Mucosa of stomach (tissue), 1 donor: Measurements from ENCODE around the gene RANBP6.
"Not testable (repeated sequence)": the region's sequence is repeated elsewhere in the genome, so short reads cannot be mapped to it uniquely, and the experiment has no call there.

Source experiments
- H3K27me3 ChIP-seq: one replicate; pipeline ENCODE4 v1.7.0; 2013; ENCODE audit warnings: mild to moderate bottlenecking, low read length; ENCODE audit not compliant: control insufficient read depth, insufficient read depth
- H3K36me3 ChIP-seq: one replicate; pipeline ENCODE4 v1.7.0; 2013; ENCODE audit warnings: low read length; ENCODE audit not compliant: control insufficient read depth, insufficient read depth
- H3K4me1 ChIP-seq: one replicate; pipeline ENCODE4 v1.7.0; 2013; ENCODE audit warnings: mild to moderate bottlenecking, low read length; ENCODE audit not compliant: control insufficient read depth, insufficient read depth
- H3K4me3 ChIP-seq: one replicate; pipeline ENCODE4 v1.7.0; 2013; ENCODE audit warnings: low read length
- H3K9ac ChIP-seq: one replicate; pipeline ENCODE4 v1.7.0; 2013; ENCODE audit warnings: mild to moderate bottlenecking, low read length, moderate library complexity
- H3K9me3 ChIP-seq: one replicate; pipeline ENCODE4 v1.7.0; 2013; ENCODE audit warnings: mild to moderate bottlenecking, low read length, moderate library complexity; ENCODE audit not compliant: control insufficient read depth
- donor health status: Pancreatic carcinoma.

The RANBP6 gene

GRCh38 chr9:6015278-6016157, at the start of gene RANBP6:
RANBP6 (minus strand) TSS chr9:6015624; CDS start chr9:6015607, 17 bp downstream.
- Histone ChIP-seq H3K4me3 (peak within 1 kb of the TSS; percentile 78), H3K9me3 (no peaks in the 10 kb centered on the region), H3K27me3 (no peaks in the 10 kb centered on the region), H3K36me3 (no peaks in the 10 kb centered on the region), H3K9ac (peak within 1 kb of the TSS; percentile 67), H3K4me1 (peaks cover 9% of the 10 kb centered on the region)

GRCh38 chr9:6063146-6063545, 47.7 kb upstream of the RANBP6 start:
- H3K9me3 ChIP-seq, H3K36me3 ChIP-seq, H3K9ac ChIP-seq, H3K4me1 ChIP-seq, H3K27me3 ChIP-seq, H3K4me3 ChIP-seq: not testable (repeated sequence)

GRCh38 chr9:6055666-6056065, 40.2 kb upstream of the RANBP6 start:
- Histone ChIP-seq H3K9ac (no peak overlapping the region), H3K27me3 (no peaks in the 10 kb centered on the region), H3K4me3 (no peak overlapping the region), H3K4me1 (no peaks in the 10 kb centered on the region), H3K9me3 (no peaks in the 10 kb centered on the region), H3K36me3 (no peaks in the 10 kb centered on the region)

- H3K4me1 ChIP-seq: no peaks in the 10 kb centered on the region
- H3K9ac ChIP-seq: no peak overlapping the region
- H3K27me3 ChIP-seq: no peaks in the 10 kb centered on the region
- H3K9me3 ChIP-seq: no peaks in the 10 kb centered on the region
- no peaks in the 10 kb centered on the region for H3K36me3 ChIP-seq
- H3K4me3 ChIP-seq: no peak overlapping the region
Measured at GRCh38 chr9:6055216-6055615, 39.8 kb upstream of the RANBP6 start.

GRCh38 chr9:6054280-6055099, 39.1 kb upstream of the RANBP6 start:
- no peak overlapping the region for H3K9ac ChIP-seq
- no peaks in the 10 kb centered on the region for H3K36me3 ChIP-seq
- no peaks in the 10 kb centered on the region for H3K4me1 ChIP-seq
- H3K9me3 ChIP-seq: no peaks in the 10 kb centered on the region
- no peaks in the 10 kb centered on the region for H3K27me3 ChIP-seq
- no peak overlapping the region for H3K4me3 ChIP-seq

GRCh38 chr9:6052293-6052919, 37.0 kb upstream of the RANBP6 start:
- H3K9ac ChIP-seq: no peak overlapping the region
- no peaks in the 10 kb centered on the region for H3K36me3 ChIP-seq
- H3K4me3 ChIP-seq: no peak overlapping the region
- H3K4me1 ChIP-seq: no peaks in the 10 kb centered on the region
- no peaks in the 10 kb centered on the region for H3K9me3 ChIP-seq
- no peaks in the 10 kb centered on the region for H3K27me3 ChIP-seq

GRCh38 chr9:6051511-6051950, 36.1 kb upstream of the RANBP6 start:
- Histone ChIP-seq H3K4me1 (no peaks in the 10 kb centered on the region), H3K27me3 (no peaks in the 10 kb centered on the region), H3K9ac (no peak overlapping the region), H3K9me3 (no peaks in the 10 kb centered on the region), H3K36me3 (no peaks in the 10 kb centered on the region), H3K4me3 (no peak overlapping the region)

- H3K9me3 ChIP-seq: no peaks in the 10 kb centered on the region
- no peaks in the 10 kb centered on the region for H3K4me1 ChIP-seq
- no peak overlapping the region for H3K9ac ChIP-seq
- no peaks in the 10 kb centered on the region for H3K36me3 ChIP-seq
- H3K27me3 ChIP-seq: no peaks in the 10 kb centered on the region
- H3K4me3 ChIP-seq: no peak overlapping the region
Measured at GRCh38 chr9:6049798-6050197, 34.4 kb upstream of the RANBP6 start.

GRCh38 chr9:6048039-6048438, 32.6 kb upstream of the RANBP6 start:
- Histone ChIP-seq H3K4me3 (no peak overlapping the region), H3K9me3 (no peaks in the 10 kb centered on the region), H3K9ac (no peak overlapping the region), H3K4me1 (no peaks in the 10 kb centered on the region), H3K27me3 (no peaks in the 10 kb centered on the region), H3K36me3 (no peaks in the 10 kb centered on the region)

GRCh38 chr9:6047020-6047419, 31.6 kb upstream of the RANBP6 start:
- Histone ChIP-seq H3K4me3 (no peak overlapping the region), H3K27me3 (no peaks in the 10 kb centered on the region)

GRCh38 chr9:6045364-6045763, 29.9 kb upstream of the RANBP6 start:
- no peaks in the 10 kb centered on the region for H3K27me3 ChIP-seq
- no peak overlapping the region for H3K4me3 ChIP-seq
- H3K36me3 ChIP-seq: no peaks in the 10 kb centered on the region
- H3K9me3 ChIP-seq: no peaks in the 10 kb centered on the region
- H3K4me1 ChIP-seq: no peaks in the 10 kb centered on the region
- no peak overlapping the region for H3K9ac ChIP-seq

More at GRCh38 chr9:6047020-6047419, 31.6 kb upstream of the RANBP6 start:
- Histone ChIP-seq H3K36me3 (no peaks in the 10 kb centered on the region), H3K4me1 (no peaks in the 10 kb centered on the region), H3K9ac (no peak overlapping the region), H3K9me3 (no peaks in the 10 kb centered on the region)

GRCh38 chr9:6040077-6040476, 24.7 kb upstream of the RANBP6 start:
- no peaks in the 10 kb centered on the region for H3K27me3 ChIP-seq
- H3K9me3 ChIP-seq: no peaks in the 10 kb centered on the region

More at GRCh38 chr9:6040077-6040476, 24.7 kb upstream of the RANBP6 start:
- Histone ChIP-seq H3K4me1 (no peaks in the 10 kb centered on the region), H3K9ac (no peak overlapping the region), H3K36me3 (no peaks in the 10 kb centered on the region), H3K4me3 (no peak overlapping the region)
